ENCODE data around the gene FMNL2.

FMNL2 gene

DNA sequence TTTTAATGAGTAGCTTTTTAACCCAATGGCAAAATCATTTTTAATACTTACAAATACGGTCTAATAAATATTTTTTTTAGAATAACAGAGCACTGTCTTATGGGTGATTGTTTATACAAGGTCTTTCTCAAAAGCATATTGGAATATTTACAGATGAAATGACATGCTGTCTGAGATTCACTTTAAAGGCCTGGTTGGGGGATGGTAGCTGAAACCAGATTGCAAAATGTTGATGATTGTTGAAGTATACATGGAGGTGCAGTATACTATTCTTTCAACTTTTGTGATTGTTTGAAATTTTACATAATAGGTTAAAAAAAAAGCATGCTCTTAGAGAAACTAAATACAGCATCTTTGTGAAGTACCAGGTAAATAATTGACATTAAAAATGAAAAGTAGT, 111.2 kb downstream of the FMNL2 start:
- no peak for DNase-seq (ENCODE audit: low read depth)

DNA sequence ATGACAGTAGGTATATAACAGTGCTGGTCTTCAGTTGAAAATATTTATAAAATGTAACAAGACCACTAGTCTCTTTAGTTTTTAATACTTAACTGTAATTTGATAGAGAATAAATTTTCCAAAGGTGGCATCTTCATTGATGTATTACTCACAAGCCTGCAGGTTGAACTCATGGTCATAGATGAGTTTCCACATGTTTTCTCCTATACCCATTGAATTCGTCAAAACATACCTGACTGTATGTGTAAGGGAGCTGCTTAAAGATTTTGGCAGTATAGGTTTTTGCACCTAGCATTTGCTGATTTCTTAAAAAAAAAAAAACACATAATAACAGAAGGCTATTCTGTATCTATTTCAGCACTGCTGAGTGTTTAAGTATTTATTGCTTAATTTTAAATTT, 112.9 kb downstream of the FMNL2 start:
- DNase-seq (ENCODE audit: low read depth): no peak

DNA sequence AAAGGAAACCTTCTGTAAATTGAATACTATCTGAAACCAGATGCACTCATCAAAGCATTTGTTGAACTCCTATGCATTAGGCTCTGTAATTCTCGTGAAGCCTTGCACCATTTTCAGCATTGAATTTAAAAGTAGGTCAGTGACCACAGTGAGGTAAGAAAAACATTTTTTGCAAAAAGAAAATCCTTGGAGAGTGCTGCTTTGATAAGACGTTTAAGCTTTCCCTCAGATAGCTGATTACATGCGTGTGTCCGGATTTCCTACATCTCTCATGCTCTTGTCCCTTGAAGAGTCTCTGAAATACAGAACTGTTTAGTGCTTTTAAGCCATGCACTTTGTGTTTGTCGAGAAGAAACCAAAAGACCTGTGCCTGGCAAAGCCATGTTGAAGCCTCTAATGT, 113.6 kb downstream of the FMNL2 start:
- DNase-seq (ENCODE audit: low read depth): no peak

DNA sequence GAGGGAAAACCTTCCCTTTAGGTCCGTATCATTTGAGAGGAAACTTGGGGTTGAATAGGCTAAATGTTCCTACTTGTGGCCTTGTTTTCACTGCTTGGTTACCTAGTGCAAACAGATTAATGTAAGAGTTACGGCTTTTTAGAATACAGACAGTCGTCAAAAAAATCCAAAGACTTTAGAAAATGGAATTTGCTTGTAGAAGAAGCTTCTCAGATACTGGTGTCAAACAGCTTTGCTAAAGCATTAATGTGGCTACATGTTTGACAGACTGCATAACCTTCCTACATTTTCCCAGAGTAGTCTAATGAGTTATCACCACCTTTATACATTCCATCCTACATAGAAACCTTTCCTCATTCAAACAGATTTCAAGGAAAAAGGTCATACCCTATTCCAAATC, 114.6 kb downstream of the FMNL2 start:
- no peak for DNase-seq (ENCODE audit: low read depth)

DNA sequence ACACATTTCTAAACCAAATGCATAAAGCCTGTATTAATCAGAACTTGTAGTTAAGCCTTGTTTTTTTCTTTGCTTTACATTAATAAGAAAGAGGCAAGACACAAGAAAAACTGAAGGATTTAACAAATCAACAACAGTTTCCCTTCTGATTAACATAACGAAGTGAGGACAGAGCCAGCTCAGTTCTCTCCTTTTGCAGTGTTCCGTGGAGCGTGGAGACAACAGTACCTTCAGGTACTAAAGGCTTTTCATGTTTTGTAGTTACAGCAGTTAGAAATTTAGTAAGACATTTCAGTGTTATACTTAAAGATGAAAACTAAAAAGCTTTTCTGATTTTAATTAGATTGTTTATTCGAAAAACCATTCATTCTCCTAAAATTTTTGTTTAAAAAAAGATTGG, 115.2 kb downstream of the FMNL2 start:
- no peak for DNase-seq (ENCODE audit: low read depth)

DNA sequence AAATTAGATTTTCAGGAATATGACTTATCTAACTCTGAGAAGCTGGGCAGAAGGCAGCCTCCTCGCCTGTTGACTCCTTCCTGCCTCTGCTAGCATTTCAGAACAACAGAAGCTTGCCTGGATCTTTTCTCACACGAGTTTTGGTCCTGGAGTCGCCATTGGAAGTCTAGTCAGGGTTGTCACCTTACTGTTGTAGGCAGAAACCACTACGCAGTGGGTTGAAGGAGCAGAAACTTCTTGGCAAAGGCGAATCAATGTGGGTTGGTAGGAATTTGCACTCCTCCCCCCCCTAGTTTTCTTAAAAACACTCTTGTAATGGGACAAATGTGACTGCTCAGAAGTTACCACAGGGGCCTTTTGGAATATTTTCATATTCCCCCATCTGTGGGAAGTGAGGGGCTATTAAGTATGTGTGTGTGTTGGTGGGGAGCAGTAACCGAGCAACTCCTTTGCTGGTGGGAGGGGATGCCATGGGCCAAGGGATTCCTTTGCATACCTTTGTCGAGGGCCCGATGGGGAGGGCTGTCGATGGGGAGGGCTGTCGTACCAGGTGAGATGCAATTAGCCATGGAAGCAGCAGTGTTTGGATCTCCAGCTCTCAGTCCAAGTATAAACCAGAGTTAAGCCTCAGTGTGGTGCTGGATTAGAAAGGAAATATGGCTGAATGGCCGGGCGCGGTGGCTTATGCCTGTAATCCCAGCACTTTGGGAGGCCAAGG, 117.4 kb downstream of the FMNL2 start:
- no peak for DNase-seq (ENCODE audit: low read depth)

DNA sequence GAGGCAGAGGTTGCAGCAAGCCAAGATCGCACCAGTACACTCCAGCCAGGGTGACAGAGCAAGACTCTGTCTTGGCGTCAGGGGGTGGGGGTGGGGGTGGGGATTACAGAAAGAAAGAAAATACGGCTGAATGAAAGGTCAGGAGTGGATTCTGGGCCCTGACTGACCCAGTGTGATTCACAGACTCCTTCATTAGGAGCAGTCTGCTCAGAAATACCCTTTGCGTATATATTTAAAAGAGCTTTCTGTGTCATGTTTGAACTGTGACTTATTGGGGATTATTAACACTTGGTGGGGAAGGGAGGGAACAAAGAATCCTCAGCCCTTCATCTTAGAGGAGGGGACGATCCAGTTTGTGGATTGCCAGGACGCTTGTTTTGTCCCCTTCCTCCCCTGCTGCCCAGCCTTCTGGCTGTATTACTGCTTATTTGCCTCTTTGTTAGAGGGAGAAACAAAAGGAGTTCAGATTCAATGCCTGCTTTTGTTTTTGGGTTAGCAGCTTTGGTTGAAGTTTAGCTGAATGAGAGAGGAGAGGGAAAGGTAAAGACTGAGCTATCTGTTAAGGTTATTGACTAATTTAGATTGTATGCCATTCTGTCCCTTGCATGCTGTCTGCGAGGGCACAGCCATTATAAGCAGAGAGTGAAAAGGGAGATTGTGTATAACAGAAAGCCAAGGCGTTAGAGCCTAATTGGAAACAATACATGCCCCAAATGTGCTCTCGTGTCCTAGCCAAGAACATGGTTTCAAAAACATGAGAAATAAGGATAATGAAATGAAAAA, 118.3 kb downstream of the FMNL2 start:
- DNase-seq (ENCODE audit: low read depth): no peak

DNA sequence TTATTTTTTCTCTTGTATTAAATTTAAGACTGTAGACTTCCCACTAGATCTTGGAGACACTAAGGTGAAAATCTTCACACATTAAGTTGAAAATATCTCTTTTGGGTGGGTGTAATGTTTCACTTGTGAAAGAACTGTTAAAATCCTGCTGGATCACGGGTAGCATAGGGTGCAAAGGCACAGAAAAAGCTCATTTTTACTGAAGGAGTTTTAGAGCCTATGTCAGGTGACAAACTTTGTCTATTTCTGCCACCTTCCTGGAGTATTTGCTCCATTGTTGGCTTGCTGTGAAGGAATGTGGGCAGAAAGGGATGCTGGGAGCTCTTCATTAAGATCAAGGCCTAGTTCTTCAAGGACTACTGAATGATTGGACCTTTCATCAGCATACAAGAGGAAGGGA, 119.4 kb downstream of the FMNL2 start:
- DNase-seq (ENCODE audit: low read depth): no peak

DNA sequence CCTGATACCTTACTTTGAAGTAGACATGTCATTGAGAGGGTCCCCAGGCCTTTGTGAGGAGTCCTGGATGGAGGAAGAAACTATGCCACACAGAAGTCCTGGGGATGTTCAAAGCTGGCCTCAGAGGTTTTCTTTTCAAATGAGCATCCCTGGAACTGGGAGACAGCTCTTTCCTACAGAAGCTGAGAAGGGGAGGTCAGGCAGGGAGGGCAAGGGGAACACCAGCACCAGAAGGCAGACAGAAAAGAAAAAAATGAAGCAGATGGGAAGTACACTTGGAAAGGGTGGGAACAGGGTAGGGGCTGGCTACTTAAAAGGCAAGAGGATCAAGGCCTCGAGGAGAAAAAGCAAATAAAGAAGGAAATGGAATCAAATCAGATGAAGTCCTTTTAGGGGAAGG, 120.0 kb downstream of the FMNL2 start:
- DNase-seq (ENCODE audit: low read depth): no peak

DNA sequence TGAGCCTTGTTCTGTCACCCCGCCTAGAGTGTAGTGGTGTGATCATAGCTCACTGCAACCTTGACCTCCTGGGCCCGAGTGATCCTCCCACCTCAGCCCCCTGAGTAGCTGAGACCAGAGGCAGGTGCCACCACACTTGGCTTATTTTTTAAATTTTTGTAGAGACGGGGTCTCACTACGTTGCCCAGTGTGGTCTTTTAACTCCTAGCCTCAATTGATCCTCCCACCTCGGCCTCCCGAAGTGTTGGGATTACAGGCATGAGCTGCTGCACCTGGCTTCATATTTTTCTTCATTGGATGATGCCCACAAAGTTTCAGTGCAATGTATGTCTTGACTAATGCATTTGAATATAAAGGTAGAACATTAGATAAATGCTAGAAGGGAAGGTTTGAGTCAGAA, 120.8 kb downstream of the FMNL2 start:
- DNase-seq (ENCODE audit: low read depth): no peak

DNA sequence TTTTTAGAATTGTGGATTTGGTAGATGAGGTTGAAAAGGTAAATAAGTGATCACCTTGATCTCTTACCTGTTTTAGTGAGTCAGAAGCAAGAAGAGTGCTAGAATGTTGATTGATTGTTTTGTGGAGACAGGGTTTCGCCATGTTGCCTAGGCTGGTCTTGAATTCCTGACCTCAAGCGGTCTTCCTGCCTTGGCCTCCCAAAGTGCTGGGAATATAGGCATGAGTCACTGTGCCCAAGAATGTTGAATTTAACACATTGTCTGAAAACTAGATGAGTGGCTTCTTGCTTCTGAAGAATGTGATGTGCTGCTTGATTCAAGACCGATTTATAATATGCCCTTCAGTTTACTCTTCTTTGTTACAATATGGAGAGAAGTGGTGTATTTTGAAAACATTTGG, 121.3 kb downstream of the FMNL2 start:
- DNase-seq (ENCODE audit: low read depth): no peak

DNA sequence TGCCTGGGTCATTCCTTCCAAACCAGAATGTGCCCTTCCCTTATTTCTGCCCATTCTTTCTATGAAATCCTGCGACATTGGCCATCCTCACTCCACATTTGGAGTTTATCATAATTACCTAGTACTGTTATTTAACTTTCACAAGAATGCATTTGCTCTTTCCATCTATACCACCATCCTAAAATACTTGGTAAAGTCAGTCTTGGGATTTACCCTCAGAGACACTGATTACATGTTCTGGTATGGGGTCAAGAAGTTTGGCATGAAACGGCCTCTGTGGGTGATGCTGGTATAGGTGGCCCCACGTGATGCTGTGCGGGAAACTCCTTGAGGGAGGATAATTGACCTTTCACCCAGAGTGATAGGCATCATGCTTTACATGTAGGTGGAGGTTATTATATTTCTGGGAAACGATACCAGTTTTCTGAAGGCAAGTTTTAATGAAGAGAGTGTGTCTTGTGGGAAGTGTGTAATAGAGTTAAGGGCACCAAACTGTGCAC, 123.5 kb downstream of the FMNL2 start:
- DNase-seq (ENCODE audit: low read depth): no peak

DNA sequence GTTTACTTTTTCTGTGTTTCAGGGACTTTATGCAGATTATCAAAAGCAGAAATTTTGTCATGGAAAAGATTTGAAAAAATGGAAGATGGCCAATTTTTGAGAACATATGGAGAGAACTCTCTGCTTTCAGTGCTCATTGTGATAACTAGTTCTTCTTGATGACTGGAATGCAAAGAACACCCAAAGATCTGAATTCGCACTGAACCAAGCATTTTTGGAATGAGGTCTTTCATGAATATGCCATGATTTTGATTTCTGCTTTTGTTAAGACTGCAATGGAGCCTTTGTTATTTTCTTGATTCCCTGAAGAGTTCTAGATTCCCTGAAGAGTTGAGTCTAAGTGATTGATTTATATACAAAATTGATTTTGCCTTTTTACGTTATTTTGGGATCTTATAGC, 124.1 kb downstream of the FMNL2 start:
- DNase-seq (ENCODE audit: low read depth): no peak

DNA sequence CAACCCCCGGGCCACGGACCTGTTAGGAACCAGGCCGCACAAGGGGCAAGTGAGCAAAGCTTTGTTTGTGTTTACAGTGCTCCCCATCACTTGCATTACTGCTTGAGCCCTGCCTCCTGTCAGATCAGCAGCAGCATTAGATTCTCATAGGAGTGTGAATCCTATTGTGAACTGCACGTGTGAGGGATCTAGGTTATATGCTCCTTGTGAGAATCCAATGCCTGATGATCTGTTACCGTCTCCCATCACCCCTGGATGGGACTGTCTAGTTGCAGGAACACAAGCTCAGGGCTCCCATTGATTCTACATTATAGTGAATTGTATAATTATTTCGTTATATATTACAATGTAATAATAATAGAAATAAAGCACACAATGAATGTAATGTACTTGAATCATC, 125.6 kb downstream of the FMNL2 start:
- no peak for DNase-seq (ENCODE audit: low read depth)

DNA sequence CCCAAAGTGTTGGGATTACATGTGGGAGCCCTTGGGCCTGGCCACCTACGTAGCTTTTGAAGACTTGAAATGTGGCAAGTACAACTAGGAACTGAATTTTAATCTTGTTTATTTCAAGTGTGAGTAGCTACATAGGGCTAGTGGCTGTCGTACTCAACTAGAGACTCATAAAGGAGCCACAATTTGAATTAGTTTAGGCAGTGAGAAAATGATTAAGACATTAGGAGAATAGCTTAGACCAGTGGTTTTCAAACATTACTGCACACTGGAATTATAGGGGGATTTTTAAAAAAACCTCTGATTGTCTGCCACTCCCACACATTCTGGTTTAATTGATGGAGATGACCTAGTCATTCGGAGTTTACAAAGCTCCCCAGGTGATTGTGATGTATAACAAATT, 127.1 kb downstream of the FMNL2 start:
- DNase-seq (ENCODE audit: low read depth): no peak

DNA sequence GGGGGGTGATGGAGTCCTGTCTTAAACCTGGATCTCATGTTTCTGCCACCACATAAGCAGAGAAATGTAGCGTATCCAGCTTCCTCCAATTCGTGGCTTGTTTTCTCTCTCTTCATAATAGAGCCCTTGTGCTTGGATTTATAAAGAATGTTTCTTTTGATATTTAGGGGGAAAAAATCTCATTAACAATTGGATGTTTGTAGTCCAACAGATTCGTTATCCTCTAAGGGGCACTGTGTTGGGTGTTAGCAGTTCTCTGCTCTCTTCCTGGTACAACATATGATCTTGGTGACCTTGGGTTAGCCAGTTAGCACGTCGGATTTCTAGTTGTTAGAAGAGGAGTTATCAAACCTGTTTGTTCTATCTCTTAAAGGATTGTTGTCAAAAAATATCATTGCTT, 127.8 kb downstream of the FMNL2 start:
- DNase-seq (ENCODE audit: low read depth): no peak

DNA sequence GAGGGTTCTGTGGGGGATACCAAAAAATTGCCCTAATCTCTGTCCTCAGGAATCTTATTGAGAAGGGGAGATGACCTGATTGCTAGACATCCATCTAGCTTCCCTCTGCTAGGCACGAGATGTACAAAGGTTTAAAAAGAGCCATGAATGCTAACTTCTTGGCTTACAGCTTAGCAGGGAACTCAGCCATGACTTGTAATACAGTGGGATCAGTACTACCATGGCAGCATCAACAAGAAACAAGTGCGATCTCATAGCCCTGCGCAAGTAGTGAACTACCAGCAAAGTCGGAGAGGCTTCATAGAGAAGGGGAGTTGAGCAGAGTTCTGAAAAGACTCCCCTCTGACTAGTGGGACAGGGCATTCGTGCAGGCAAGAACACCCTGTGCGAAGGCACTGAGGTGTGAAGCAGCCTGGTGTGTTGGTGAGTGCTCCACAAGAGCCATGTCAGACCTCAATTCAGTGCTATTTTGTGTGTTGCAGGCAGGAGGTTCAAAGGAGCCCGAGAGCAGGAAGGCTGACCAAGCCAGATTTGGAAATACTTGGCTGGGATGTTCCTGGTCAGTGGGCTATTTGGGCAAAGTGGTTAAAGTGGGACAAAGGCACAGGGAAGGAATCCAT, 130.0 kb downstream of the FMNL2 start:
- no peak for DNase-seq (ENCODE audit: low read depth)

DNA sequence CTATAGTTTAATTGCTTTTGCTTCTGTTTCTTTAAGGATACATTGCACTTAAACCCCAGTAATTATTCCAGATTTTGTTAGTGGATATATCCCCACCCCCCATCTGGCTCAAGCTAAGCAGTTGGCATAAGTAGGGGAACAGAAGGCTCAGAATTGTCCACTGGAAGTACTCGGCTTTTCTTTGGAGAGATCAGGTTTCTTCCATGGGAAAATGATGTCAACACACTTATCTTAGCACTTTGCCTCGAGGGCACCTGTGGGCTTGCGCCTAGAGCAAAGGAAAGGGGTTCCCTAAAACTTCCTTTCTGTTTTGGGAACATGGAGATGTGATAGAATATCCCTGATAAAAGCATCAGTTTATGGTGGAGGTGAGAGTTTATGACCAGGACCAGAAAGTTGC, 130.6 kb downstream of the FMNL2 start:
- no peak for DNase-seq (ENCODE audit: low read depth)

DNA sequence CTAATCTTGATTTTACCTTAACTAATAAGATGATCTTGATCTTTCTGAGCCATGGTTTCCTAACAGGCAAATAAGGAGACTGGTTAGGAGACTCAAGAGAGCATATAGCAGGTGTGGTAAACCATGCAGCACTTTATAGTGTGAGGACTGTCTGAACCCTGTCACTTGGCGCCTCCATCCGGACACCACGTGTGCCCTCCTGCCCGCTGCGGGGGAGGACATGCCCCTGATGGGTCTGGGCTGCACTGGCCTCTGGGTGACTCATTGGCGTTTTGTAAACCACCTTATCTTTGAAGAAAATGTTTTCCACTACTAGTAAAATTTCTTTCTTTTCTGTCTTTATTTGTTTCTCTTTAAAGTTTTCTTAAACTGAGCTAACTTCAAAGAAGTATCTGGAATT, 131.1 kb downstream of the FMNL2 start:
- no peak for DNase-seq (ENCODE audit: low read depth)

DNA sequence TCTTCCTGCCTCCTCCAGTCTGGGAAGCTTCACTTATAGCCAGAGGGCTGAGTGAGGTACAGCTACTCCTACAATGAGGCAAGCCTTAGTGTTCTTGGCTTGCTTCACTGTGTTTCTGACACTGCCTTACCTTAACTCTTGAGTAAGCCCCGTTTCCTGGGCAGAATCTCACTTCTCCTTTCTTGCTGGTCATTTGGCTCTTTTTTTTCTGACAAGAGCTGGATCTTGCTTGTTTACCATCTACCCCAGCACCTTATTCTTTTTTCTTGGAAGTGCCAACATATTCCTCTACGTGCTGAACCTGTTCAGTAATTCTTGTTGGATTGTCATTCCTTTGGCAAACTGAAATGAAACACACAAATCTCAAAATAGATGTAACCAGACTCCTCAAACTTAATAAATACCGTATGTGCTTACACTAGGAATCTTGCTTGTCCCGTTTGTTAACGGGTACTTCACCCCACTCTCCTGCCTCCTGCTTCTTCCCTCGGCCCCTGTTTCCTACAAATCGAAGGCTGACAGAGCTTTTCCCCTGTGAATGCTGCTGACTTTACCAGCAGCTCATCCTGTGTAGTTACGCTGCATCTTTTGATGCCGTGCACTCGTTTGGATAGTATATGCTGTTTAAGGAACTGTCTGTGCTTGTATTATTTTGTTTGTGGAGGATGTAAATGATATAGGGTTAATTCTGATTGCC, 132.2 kb downstream of the FMNL2 start:
- DNase-seq (ENCODE audit: low read depth): no peak

DNA sequence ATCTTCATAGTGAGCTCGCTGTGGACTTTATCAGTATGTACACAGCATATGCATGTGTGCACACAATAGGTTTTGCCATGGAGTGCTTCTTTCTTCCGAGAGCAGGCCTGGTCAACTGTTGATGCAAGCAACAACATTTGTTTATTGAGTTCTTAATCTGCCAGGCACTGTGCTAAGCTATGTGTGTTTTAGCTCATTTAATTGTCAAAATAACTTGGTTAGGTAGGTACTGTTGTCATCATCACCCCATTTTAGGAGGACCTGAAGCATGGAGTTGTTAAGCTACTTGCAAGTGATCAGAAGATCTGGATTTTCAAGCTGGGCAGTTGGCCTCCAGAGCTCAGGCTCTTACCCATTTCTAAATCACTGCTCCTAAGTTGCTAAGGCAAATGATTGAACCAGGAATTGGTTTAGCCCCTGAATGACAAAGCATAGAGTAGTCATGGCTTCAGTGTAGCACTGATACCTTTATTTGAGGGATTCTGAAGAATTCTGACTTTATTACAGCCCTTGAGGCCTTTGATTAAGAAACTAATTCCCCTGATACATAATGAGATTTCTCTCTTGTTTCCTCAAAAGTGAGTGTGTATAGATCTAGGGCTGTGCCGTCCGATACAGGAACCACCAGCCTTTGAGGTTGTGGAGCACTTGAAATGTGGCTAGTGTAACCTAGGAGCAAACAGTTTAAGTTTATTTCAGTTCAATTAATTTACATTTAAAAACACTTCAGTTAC, 132.9 kb downstream of the FMNL2 start:
- no peak for DNase-seq (ENCODE audit: low read depth)
